HCT116 (cell line): Measurements from ENCODE around the gene HSPA12A. TPM values are rescaled to one million over a fixed set of nuclear protein-coding genes. Genes with fewer than 3 reads are reported as not detected.

Experiments used
- ATAC-seq: fragments of 200-7000 bp; cut with Tn5 transposase; 2 replicates; pipeline ENCODE4 v1.9.1; 2020; ENCODE audit warnings: mild to moderate bottlenecking, moderate library complexity
- BruUV-seq: library from RNA; stranded (reverse); fragments of 400-500 nt; replicated peaks from 2 replicates; lab custom pipeline; 2021; lab: Mats Ljungman, UMichigan
- CTCF ChIA-PET: fragments of 300-600 bp; sonication (Branson Sonifier 250); formaldehyde crosslinking; loops from one replicate; lab custom pipeline; 2021; ENCODE audit warnings: antibody characterized with exemption; lab: Charles Lee
- POLR2A ChIA-PET: fragments of 300-600, 350-600 bp; sonication (Branson Sonifier 250); formaldehyde crosslinking; loops from one replicate; lab custom pipeline; 2021; ENCODE audit warnings: antibody characterized with exemption; lab: Charles Lee
- RAD21 ChIA-PET, 2 experiments: fragments of 300-600 bp; sonication (Branson Sonifier 250); formaldehyde crosslinking; loops; one replicate each; lab custom pipeline; 2023; ENCODE audit warnings: low total read pairs in 2 of 2; ENCODE audit not compliant: uncharacterized antibody in 2 of 2, unreplicated experiment in 2 of 2, low non-redundant PET in 1 of 2; lab: Charles Lee
- DNase-seq: peaks from one replicate; pipeline ENCODE4 v3.0.0-alpha.2; 2010; ENCODE audit warnings: low read depth, low spot score
- H2AFZ ChIP-seq: fragments of 200-600 bp; shearing (Covaris generic), sonication (generic); 2 replicates; pipeline ENCODE4 v1.6.1; 2017; ENCODE audit warnings: low read depth, mixed run types, mixed read lengths, antibody characterized with exemption, low read length; ENCODE audit not compliant: poor library complexity, severe bottlenecking
- H3K27ac ChIP-seq: 2 replicates; pipeline ENCODE4 v1.5.1; 2012; ENCODE audit warnings: low read depth, low read length
- H3K27me3 ChIP-seq: fragments of 200-600 bp; sonication (generic); 2 replicates; pipeline ENCODE4 v1.6.1; 2016; ENCODE audit warnings: mixed run types, low read length, mixed read lengths; ENCODE audit not compliant: insufficient read depth
- H3K36me3 ChIP-seq, 2 experiments: fragments of 200-500 bp in 1 of 2; fragments of 200-600 bp in 1 of 2; sonication (Bioruptor generic) in 1 of 2; sonication (generic) in 1 of 2; 2 replicates each; pipeline versions ENCODE4 v1.5.1 to v1.6.1; 2014 to 2016; ENCODE audit warnings: low read length in 2 of 2, inconsistent platforms in 1 of 2, mixed read lengths in 1 of 2, mixed run types in 1 of 2; ENCODE audit not compliant: insufficient read depth in 2 of 2, control insufficient read depth in 1 of 2
- H3K4me1 ChIP-seq, 2 experiments: fragments of 200-600 bp in 1 of 2; sonication (generic) in 1 of 2; 2 replicates each; pipeline versions ENCODE4 v1.5.1 to v1.6.1; 2012 to 2017; ENCODE audit warnings: low read length in 2 of 2, inconsistent platforms in 1 of 2, mild to moderate bottlenecking in 1 of 2, mixed read lengths in 1 of 2, mixed run types in 1 of 2, moderate library complexity in 1 of 2; ENCODE audit not compliant: insufficient read depth in 2 of 2, control insufficient read depth in 1 of 2
- H3K4me2 ChIP-seq: fragments of 200-600 bp; sonication (generic); 2 replicates; pipeline ENCODE4 v1.6.1; 2017; ENCODE audit warnings: mixed run types, low read length, mixed read lengths
- H3K4me3 ChIP-seq, 2 experiments: fragments of 200-600 bp in 1 of 2; sonication (generic) in 1 of 2; replicated peaks in 1 of 2; 2 replicates each; pipeline ENCODE4 v1.5.1; 2011 to 2016; ENCODE audit warnings: low read length in 2 of 2, control low read depth in 1 of 2, low read depth in 1 of 2, mild to moderate bottlenecking in 1 of 2, mixed read lengths in 1 of 2, mixed run types in 1 of 2
- H3K79me2 ChIP-seq: fragments of 200-600 bp; sonication (generic); 2 replicates; pipeline ENCODE4 v1.6.1; 2017; ENCODE audit warnings: mild to moderate bottlenecking, mixed run types, low read length, moderate library complexity, mixed read lengths; ENCODE audit not compliant: insufficient read depth
- H3K9ac ChIP-seq: fragments of 200-600 bp; sonication (generic); 2 replicates; pipeline ENCODE4 v1.6.1; 2016; ENCODE audit warnings: low read length, mixed read lengths
- H3K9me2 ChIP-seq: fragments of 200-600 bp; sonication (generic), shearing (Covaris generic); 2 replicates; pipeline ENCODE4 v1.6.1; 2017; ENCODE audit warnings: mixed run types, mild to moderate bottlenecking, moderate library complexity; ENCODE audit not compliant: insufficient read depth
- H3K9me3 ChIP-seq, 2 experiments: fragments of 200-500 bp in 1 of 2; fragments of 200-600 bp in 1 of 2; sonication (Bioruptor generic) in 1 of 2; sonication (generic) in 1 of 2; 2 replicates each; pipeline ENCODE4 v1.6.1; 2014 to 2017; ENCODE audit warnings: low read length in 2 of 2, mixed read lengths in 2 of 2, inconsistent platforms in 1 of 2, low read depth in 1 of 2, mild to moderate bottlenecking in 1 of 2, mixed run types in 1 of 2, moderate library complexity in 1 of 2; ENCODE audit not compliant: control insufficient read depth in 1 of 2, insufficient read depth in 1 of 2
- H4K20me1 ChIP-seq: fragments of 200-600 bp; sonication (generic), shearing (Covaris generic); 2 replicates; pipeline ENCODE4 v1.6.1; 2017; ENCODE audit warnings: mixed run types, mild to moderate bottlenecking, moderate library complexity; ENCODE audit not compliant: insufficient read depth
- CBX3 ChIP-seq: IDR thresholded peaks from 2 replicates; pipeline ENCODE4 v1.6.1; 2012; ENCODE audit warnings: low read depth
- CTCF ChIP-seq, 3 experiments: fragments of 200-600 bp in 1 of 3; sonication (generic) in 1 of 3; IDR thresholded peaks in 2 of 3; conservative IDR thresholded peaks in 1 of 3; 2 replicates each; pipeline ENCODE4 v1.5.1; 2012 to 2017; ENCODE audit warnings: low read depth in 2 of 3, low read length in 2 of 3, antibody characterized with exemption in 1 of 3, borderline replicate concordance in 1 of 3, control low read depth in 1 of 3, mild to moderate bottlenecking in 1 of 3, mixed read lengths in 1 of 3, mixed run types in 1 of 3, moderate library complexity in 1 of 3; ENCODE audit not compliant: insufficient read depth in 1 of 3
- EGR1 ChIP-seq: IDR thresholded peaks from 2 replicates; pipeline ENCODE4 v1.6.1; 2012; ENCODE audit warnings: low read depth
- ELF1 ChIP-seq: IDR thresholded peaks from 2 replicates; pipeline ENCODE4 v1.6.1; 2012; ENCODE audit warnings: low read depth, borderline replicate concordance
- EZH2 ChIP-seq: fragments of 200-600 bp; sonication (generic); IDR thresholded peaks from 2 replicates; pipeline ENCODE4 v1.6.1; 2017; ENCODE audit warnings: antibody characterized with exemption, mixed run types
- EZH2phosphoT487 ChIP-seq: fragments of 200-600 bp; IDR thresholded peaks from 2 replicates; pipeline ENCODE4 v1.6.1; 2018; ENCODE audit warnings: antibody characterized with exemption, borderline replicate concordance
- FOSL1 ChIP-seq: IDR thresholded peaks from 2 replicates; pipeline ENCODE4 v1.6.1; 2012; ENCODE audit warnings: low read depth
- MAX ChIP-seq: IDR thresholded peaks from 2 replicates; pipeline ENCODE4 v1.6.1; 2012
- POLR2A ChIP-seq: IDR thresholded peaks from 2 replicates; pipeline ENCODE4 v1.7.0; 2011; ENCODE audit warnings: borderline replicate concordance; ENCODE audit not compliant: insufficient read depth, insufficient read length; ENCODE audit errors: extremely low read depth
- RAD21 ChIP-seq: IDR thresholded peaks from 2 replicates; pipeline ENCODE4 v1.6.1; 2012; ENCODE audit warnings: low read depth, mild to moderate bottlenecking
- SIN3A ChIP-seq: IDR thresholded peaks from 2 replicates; pipeline ENCODE4 v1.6.1; 2012; ENCODE audit warnings: low read depth
- SP1 ChIP-seq: IDR thresholded peaks from 2 replicates; pipeline ENCODE4 v1.6.1; 2012; ENCODE audit warnings: low read depth
- SRF ChIP-seq: IDR thresholded peaks from 2 replicates; pipeline ENCODE4 v1.6.1; 2012; ENCODE audit warnings: low read depth
- TCF7L2 ChIP-seq: IDR thresholded peaks from 2 replicates; pipeline ENCODE4 v1.7.0; 2011; ENCODE audit warnings: borderline replicate concordance, inconsistent platforms; ENCODE audit not compliant: insufficient read depth, insufficient read length; ENCODE audit errors: extremely low read depth
- ZFX ChIP-seq: fragments of 450-650 bp; IDR thresholded peaks from 2 replicates; pipeline ENCODE4 v1.6.1; 2017
- ZNF274 ChIP-seq: fragments of 200-500 bp; sonication (Bioruptor generic); IDR thresholded peaks from 2 replicates; pipeline ENCODE4 v1.6.1; 2014; ENCODE audit warnings: mild to moderate bottlenecking, low read depth, low read length, inconsistent platforms
- intact Hi-C: fragments of 100-400 bp; cut with micrococcal nuclease; formaldehyde crosslinking; loops from 2 replicates; pipeline ENCODE4 v1.10.0; 2022
- total RNA-seq: library from RNA; stranded (reverse); gene quantifications from one replicate; pipeline ENCODE4 v1.2.1, GENCODE V29; 2021; ENCODE audit not compliant: unreplicated experiment

HSPA12A gene
- total RNA-seq, 1 experiment from 2014 or later, result 19.8 TPM

- Histone ChIP-seq H4K20me1 (no peaks in the 10 kb centered on the region), H3K9ac (no peak overlapping the region), H2AFZ (no peak overlapping the region), H3K4me1 (no peaks in the 10 kb centered on the region), H3K27me3 (no peaks in the 10 kb centered on the region), H3K79me2 (no peaks in the 10 kb centered on the region), H3K4me2 (no peak overlapping the region), H3K9me3 (no peaks in the 10 kb centered on the region), H3K4me3 (no peak overlapping the region), H3K27ac (no peak overlapping the region), H3K36me3 (no peaks in the 10 kb centered on the region), H3K9me2 (no peaks in the 10 kb centered on the region)
- ChIA-PET CTCF (no interaction called here), POLR2A (no interaction called here), RAD21 (no interaction called here)
- DNase-seq (no peak), ATAC-seq (no peak)
- no TSS peak for BruUV-seq
- intact Hi-C loops, result no loop called here
- TF ChIP-seq TCF7L2 (no peak), MAX (no peak), SP1 (no peak), EZH2phosphoT487 (no peak), ZFX (no peak), ELF1 (no peak)
These were observed 79.0 kb downstream of the HSPA12A start for GRCh38 chr10:116663342-116663741.

- ATAC-seq (no peak), DNase-seq (no peak)
- CTCF ChIA-PET, result interaction anchor here (0.5 kb wide), 1 partner anchor 172 kb away, joined by 6 read pairs; no protein-coding TSS in a partner anchor
- H3K27me3 ChIP-seq, result no peaks in the 10 kb centered on the region
- H3K4me2 ChIP-seq, result no peak overlapping the region
- H3K9me3 ChIP-seq, result no peaks in the 10 kb centered on the region
- H3K9me2 ChIP-seq, result no peaks in the 10 kb centered on the region
- RAD21 ChIA-PET, result no interaction called here
- no peaks in the 10 kb centered on the region for H4K20me1 ChIP-seq
- intact Hi-C loops, result no loop called here
- POLR2A ChIA-PET, result no interaction called here
- no peak overlapping the region for H2AFZ ChIP-seq
- no peak overlapping the region for H3K27ac ChIP-seq
- no TSS peak for BruUV-seq
- H3K4me1 ChIP-seq, result no peaks in the 10 kb centered on the region
- no peak overlapping the region for H3K4me3 ChIP-seq
- H3K36me3 ChIP-seq, result no peaks in the 10 kb centered on the region
- H3K79me2 ChIP-seq, result no peaks in the 10 kb centered on the region
- TF ChIP-seq SRF (no peak), SP1 (no peak), ZNF274 (no peak), EGR1 (no peak), CTCF (IDR thresholded peaks at IDR 0.05 in 2 of 3, conservative IDR thresholded peaks at IDR 0.05 in 1 of 3; ENCODE audit: borderline replicate concordance in 1 of 3, insufficient read depth in 1 of 3, low read depth in 2 of 3, low read length in 2 of 3) (no peak), CBX3 (no peak), RAD21 (no peak), POLR2A (no peak), ZFX (no peak), SIN3A (no peak), ELF1 (no peak), FOSL1 (no peak), EZH2 (no peak)
- H3K9ac ChIP-seq, result no peak overlapping the region
These were observed 81.5 kb downstream of the HSPA12A start for GRCh38 chr10:116660860-116661259.
